ENCODE data around the gene MRPL16.

DNA sequence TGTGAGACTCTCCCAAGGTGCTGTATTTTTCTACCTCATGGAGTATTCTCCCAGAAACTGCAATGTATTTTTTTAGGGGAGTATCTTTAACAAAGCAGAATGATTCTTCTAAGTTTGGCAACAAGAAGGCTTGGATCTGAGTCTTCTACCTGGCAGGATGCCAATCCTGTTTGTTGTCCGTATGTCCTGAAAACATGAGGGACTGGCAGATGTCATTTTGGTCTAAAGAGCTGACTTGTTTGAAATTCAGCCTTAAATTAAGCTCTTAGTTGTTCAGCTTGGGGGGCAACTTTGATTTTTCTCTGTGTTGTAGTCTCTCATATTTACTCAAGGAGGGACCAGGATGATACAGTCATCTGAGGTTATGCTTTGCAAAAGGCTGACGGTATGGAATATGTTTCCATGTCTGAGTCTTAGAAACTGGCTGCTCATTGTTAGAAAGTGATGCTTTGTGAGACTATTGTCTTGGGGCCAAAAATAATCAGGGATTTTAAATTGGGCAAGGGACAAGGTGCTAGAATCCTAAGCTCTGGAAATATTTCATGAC lies 9.3 kb downstream of the MRPL16 start:
- no peak for TF ChIP-seq POLR2AphosphoS5 (IDR thresholded peaks at IDR 0.05)
- TF ChIP-seq, protein P1, sequence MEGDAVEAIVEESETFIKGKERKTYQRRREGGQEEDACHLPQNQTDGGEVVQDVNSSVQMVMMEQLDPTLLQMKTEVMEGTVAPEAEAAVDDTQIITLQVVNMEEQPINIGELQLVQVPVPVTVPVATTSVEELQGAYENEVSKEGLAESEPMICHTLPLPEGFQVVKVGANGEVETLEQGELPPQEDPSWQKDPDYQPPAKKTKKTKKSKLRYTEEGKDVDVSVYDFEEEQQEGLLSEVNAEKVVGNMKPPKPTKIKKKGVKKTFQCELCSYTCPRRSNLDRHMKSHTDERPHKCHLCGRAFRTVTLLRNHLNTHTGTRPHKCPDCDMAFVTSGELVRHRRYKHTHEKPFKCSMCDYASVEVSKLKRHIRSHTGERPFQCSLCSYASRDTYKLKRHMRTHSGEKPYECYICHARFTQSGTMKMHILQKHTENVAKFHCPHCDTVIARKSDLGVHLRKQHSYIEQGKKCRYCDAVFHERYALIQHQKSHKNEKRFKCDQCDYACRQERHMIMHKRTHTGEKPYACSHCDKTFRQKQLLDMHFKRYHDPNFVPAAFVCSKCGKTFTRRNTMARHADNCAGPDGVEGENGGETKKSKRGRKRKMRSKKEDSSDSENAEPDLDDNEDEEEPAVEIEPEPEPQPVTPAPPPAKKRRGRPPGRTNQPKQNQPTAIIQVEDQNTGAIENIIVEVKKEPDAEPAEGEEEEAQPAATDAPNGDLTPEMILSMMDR (IDR thresholded peaks at IDR 0.05), result no peak
- no peak for TF ChIP-seq POLR2A (IDR thresholded peaks at IDR 0.05)
